Activated CD4-positive, alpha-beta T cell treated with anti-CD3 and anti-CD28 coated beads, Interleukin-2, amount 10 ng/mL, durations not matched to agents 7 days and 5 days (primary cell): ENCODE measurements around the gene TCERG1. TPM values are rescaled to one million over a fixed set of nuclear protein-coding genes. Genes with fewer than 3 reads are reported as not detected.
"Not testable (repeated sequence)": the region's sequence is repeated elsewhere in the genome, so short reads cannot be mapped to it uniquely, and the experiment has no call there.

Experiments used
- CTCF ChIA-PET: fragments of 350-600 bp; sonication (Branson Sonifier 250); formaldehyde crosslinking; loops from one replicate; lab custom pipeline; 2021; ENCODE audit warnings: antibody characterized with exemption; lab: Charles Lee
- POLR2A ChIA-PET: fragments of 350-600 bp; sonication (Branson Sonifier 250); formaldehyde crosslinking; loops from one replicate; lab custom pipeline; 2021; ENCODE audit warnings: antibody characterized with exemption; lab: Charles Lee
- DNase-seq: peaks from one replicate; pipeline ENCODE4 v3.0.0-alpha.2; 2020
- H3K27ac Mint-ChIP-seq: one replicate; pipeline ENCODE4 v1.8.0; 2021; ENCODE audit warnings: mild to moderate bottlenecking, moderate library complexity, mixed read lengths
- H3K27me3 Mint-ChIP-seq: one replicate; pipeline ENCODE4 v1.8.0; 2021; ENCODE audit warnings: mixed read lengths
- H3K36me3 Mint-ChIP-seq: one replicate; pipeline ENCODE4 v1.8.0; 2021; ENCODE audit warnings: low read depth, mixed read lengths
- H3K4me1 Mint-ChIP-seq: one replicate; pipeline ENCODE4 v1.8.0; 2021; ENCODE audit warnings: mixed read lengths
- H3K4me3 Mint-ChIP-seq: one replicate; pipeline ENCODE4 v1.8.0; 2021; ENCODE audit warnings: mild to moderate bottlenecking, moderate library complexity, mixed read lengths
- H3K9me3 Mint-ChIP-seq: one replicate; pipeline ENCODE4 v1.8.0; 2021; ENCODE audit warnings: mixed read lengths
- total RNA-seq, 2 experiments: library from RNA; stranded (reverse); gene quantifications; one replicate each; pipeline ENCODE4 v1.2.3, GENCODE V29; 2021

The TCERG1 gene
- total RNA-seq, 2 experiments from 2014 or later = 85.2 to 95.3 TPM

DNA sequence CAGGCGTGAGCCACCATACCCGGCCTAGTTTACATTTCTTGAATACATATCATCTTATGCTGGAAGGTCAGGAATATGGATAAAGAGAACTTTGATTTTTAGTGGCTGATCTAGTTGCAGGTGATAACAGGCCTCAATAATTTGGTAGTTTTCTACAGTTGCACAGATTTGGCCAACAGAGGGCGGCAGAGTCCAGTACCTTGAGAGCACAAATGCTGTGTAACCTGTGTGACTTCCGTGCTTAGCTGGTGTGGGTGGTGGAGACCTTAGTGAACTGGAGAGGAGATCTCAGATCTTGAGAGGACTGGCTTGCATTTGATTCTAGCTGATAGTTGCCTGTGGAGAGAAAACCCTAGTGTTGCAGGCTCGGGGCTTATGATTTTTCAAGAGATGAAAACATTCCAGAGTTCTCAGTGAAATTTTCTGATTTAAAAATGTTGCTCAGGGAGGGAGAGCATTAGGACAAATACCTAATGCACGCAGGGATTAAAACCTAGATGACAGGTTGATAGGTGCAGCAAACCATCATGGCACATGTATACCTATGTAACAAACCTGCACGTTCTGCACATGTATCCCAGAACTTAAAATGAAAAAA lies 86.2 kb downstream of the TCERG1 start:
- peaks cover 13% of the 10 kb centered on the region for H3K4me1 Mint-ChIP-seq
- no peaks in the 10 kb centered on the region for H3K36me3 Mint-ChIP-seq
- POLR2A ChIA-PET = no interaction called here
- no peaks in the 10 kb centered on the region for H3K9me3 Mint-ChIP-seq
- CTCF ChIA-PET = interaction anchor here (0.6 to 1.7 kb wide), 13 partner anchors 9 to 883 kb away, joined by 3 to 9 read pairs (median 4); no protein-coding TSS in a partner anchor
- H3K27ac Mint-ChIP-seq = no peak overlapping the region
- H3K27me3 Mint-ChIP-seq = peaks cover 4% of the 10 kb centered on the region
- H3K4me3 Mint-ChIP-seq = no peak overlapping the region
- DNase-seq = peak; percentile 86

DNA sequence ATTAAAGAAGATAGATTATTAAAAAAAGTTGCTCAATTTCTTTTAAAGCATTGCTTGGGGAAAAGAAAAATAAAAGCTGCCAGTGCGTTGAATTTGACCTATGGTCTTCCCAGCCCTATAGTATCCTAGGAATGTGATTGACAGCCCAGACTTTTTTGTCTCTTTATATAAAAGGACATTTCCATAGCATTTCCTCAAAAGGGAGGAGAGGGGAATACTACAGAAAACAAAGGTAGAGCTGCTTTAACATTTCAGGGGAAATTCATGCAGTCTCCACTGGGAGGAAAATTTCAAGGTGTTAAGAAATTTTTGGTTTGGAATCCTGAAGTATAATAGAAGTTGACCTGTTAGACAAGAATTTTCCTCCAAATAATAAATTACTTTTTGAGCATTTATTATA lies 86.7 kb downstream of the TCERG1 start:
- Mint-ChIP-seq H3K27me3 (peaks cover 4% of the 10 kb centered on the region), H3K4me1 (peaks cover 13% of the 10 kb centered on the region), H3K9me3 (no peaks in the 10 kb centered on the region), H3K4me3 (no peak overlapping the region), H3K27ac (no peak overlapping the region), H3K36me3 (no peaks in the 10 kb centered on the region)
- ChIA-PET POLR2A (no interaction called here), CTCF (interaction anchor here (0.6 to 1.7 kb wide), 13 partner anchors 8 to 883 kb away, joined by 3 to 9 read pairs (median 4); no protein-coding TSS in a partner anchor)
- no peak for DNase-seq

DNA sequence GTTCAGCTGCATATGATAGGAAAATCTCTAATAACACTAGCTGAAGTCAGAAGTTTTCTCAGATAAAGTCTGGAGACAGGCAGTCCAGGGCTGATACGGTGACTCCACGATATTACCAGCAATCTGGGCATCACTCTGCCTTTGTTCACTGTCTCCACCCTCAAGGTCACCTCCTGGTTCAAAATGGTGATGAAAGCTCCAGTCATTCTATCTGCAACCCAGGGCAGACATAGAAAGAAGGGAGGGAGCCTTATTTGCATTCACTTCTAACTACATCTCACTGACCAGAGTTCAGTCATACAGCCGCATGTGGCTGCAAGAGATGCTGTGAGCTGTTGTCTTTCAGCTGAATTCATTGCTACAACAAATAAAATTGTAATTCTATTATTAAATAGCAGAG lies 91.3 kb downstream of the TCERG1 start:
- H3K4me3 Mint-ChIP-seq = no peak overlapping the region
- no peaks in the 10 kb centered on the region for H3K36me3 Mint-ChIP-seq
- no peak for DNase-seq
- H3K27me3 Mint-ChIP-seq = peaks cover 5% of the 10 kb centered on the region
- H3K9me3 Mint-ChIP-seq = no peaks in the 10 kb centered on the region
- ChIA-PET CTCF (interaction anchor here (1.1 kb wide), 1 partner anchor 11 kb away, joined by 3 read pairs; no protein-coding TSS in a partner anchor), POLR2A (interaction anchor here (0.5 kb wide), 1 partner anchor 1802 kb away, joined by 3 read pairs; no protein-coding TSS in a partner anchor)
- H3K27ac Mint-ChIP-seq = no peak overlapping the region
- H3K4me1 Mint-ChIP-seq = peaks cover under 1% of the 10 kb centered on the region

DNA sequence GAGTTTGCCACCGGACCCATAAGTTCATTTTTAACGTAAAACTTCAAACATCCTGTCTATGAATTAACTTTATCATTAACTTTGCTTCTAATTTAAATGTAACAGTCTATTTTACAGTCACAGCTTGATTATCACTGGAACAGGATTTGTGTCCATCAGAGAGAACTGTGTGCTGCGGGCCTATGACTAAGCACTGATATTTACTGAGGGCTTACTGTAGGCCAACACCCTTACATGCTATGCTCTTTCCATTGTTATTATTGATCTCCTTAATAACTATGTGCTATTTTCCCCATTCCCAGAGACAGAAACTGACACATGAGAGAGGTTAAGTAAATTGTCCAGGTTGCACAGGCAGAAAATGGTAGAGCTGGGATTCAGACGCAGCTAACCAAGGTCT lies 92.8 kb downstream of the TCERG1 start:
- H3K27ac Mint-ChIP-seq = no peak overlapping the region
- no peak overlapping the region for H3K4me3 Mint-ChIP-seq
- peaks cover 5% of the 10 kb centered on the region for H3K27me3 Mint-ChIP-seq
- H3K4me1 Mint-ChIP-seq = no peaks in the 10 kb centered on the region
- ChIA-PET CTCF (interaction anchor here (0.6 kb wide), 1 partner anchor 625 kb away, joined by 3 read pairs; no protein-coding TSS in a partner anchor), POLR2A (no interaction called here)
- H3K36me3 Mint-ChIP-seq = no peaks in the 10 kb centered on the region
- no peaks in the 10 kb centered on the region for H3K9me3 Mint-ChIP-seq
- DNase-seq = no peak

DNA sequence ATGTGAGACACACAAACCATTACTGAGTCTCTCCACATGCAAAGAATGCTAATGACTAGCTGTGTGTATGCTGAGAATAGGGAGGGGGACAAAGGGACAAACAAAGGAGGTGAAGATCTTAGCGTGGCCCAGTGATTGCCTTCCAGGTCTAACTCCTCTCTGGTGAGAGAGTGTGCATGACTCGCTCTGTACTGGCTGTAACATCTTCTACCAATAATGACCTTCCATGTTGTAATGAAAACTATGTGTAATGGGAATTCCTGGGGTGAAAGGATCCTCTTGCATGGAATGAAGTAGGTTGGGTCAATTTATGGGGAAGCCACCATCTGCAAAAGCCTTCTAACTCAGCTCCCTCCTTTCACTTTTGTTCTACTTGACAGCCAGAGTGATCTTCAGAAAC lies 93.3 kb downstream of the TCERG1 start:
- Mint-ChIP-seq H3K27me3 (peaks cover 5% of the 10 kb centered on the region), H3K27ac (no peak overlapping the region), H3K36me3 (no peaks in the 10 kb centered on the region), H3K4me1 (no peaks in the 10 kb centered on the region), H3K4me3 (no peak overlapping the region), H3K9me3 (no peaks in the 10 kb centered on the region)
- ChIA-PET POLR2A (no interaction called here), CTCF (no interaction called here)
- DNase-seq = no peak

DNA sequence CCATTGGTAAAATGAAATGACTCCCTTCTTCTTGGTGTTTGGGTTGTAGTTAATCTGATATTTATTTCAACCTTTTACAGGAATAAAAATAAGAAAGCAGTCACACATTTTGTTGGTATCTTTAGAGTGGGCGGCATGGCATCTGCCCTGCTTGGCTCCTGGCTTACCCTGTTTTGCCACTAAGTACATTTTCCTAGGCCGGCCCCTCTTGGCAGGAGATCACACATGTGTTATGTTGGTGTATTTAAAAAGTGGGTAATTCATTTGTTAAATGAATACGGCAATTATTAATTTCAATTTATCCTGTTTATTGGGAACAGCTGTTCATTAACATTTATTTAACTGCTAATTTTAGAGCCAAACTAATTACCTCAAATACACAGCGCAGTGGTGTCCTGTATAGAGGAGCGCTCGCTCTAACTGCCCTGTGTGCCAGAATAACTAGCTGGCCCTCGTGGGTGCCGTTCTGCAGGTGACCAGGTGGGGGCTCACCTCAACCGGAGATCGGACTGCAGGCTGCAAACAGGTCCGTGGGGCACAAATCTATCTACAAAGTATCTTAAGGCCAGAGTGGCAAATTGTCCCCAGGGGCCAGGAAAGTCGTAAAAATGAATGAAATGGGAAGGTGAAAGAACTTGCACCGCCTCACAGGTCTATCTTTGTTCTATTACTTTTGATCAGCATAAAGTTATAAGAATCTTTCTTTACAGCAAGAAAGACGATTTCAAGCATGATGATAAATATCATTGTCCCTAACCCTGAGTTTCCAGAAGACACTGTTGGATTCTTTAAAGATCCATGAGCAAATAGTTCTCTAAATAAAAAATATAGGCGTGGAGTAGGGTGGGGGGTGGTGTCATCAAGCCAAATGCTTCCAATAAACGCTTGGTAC lies 95.1 kb downstream of the TCERG1 start:
- POLR2A ChIA-PET = no interaction called here
- Mint-ChIP-seq H3K27ac (no peak overlapping the region), H3K4me1 (no peaks in the 10 kb centered on the region), H3K9me3 (no peaks in the 10 kb centered on the region), H3K36me3 (no peaks in the 10 kb centered on the region), H3K27me3 (peaks cover 11% of the 10 kb centered on the region), H3K4me3 (no peak overlapping the region)
- DNase-seq = peak; percentile 70
- CTCF ChIA-PET = interaction anchor here (0.5 to 1.6 kb wide), 8 partner anchors 8 to 646 kb away, joined by 3 to 5 read pairs (median 4); no protein-coding TSS in a partner anchor

DNA sequence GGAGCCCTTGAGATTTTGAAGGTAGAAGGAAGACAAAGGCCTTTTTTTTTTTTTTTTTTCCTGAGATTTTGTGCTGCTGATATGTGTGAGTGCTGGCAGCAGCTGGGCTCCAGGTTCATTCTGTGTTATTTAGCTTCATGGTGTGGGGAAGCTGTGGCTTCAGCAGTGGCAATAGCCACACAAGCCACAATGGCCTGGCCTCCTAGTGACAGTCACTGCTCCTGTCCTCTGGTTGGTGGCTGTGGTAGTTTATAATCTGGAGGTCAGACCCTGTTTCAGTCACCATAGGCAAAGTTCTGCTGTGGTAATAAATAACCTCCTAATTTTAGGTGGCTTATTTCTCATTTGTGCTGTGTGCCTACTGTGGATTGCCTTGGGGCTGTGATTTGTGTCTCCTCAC lies 97.1 kb downstream of the TCERG1 start:
- POLR2A ChIA-PET = no interaction called here
- H3K27ac Mint-ChIP-seq = no peak overlapping the region
- no peaks in the 10 kb centered on the region for H3K4me1 Mint-ChIP-seq
- DNase-seq = no peak
- H3K4me3 Mint-ChIP-seq = no peak overlapping the region
- H3K27me3 Mint-ChIP-seq = peaks cover 18% of the 10 kb centered on the region
- no peaks in the 10 kb centered on the region for H3K9me3 Mint-ChIP-seq
- no peaks in the 10 kb centered on the region for H3K36me3 Mint-ChIP-seq
- CTCF ChIA-PET = no interaction called here

DNA sequence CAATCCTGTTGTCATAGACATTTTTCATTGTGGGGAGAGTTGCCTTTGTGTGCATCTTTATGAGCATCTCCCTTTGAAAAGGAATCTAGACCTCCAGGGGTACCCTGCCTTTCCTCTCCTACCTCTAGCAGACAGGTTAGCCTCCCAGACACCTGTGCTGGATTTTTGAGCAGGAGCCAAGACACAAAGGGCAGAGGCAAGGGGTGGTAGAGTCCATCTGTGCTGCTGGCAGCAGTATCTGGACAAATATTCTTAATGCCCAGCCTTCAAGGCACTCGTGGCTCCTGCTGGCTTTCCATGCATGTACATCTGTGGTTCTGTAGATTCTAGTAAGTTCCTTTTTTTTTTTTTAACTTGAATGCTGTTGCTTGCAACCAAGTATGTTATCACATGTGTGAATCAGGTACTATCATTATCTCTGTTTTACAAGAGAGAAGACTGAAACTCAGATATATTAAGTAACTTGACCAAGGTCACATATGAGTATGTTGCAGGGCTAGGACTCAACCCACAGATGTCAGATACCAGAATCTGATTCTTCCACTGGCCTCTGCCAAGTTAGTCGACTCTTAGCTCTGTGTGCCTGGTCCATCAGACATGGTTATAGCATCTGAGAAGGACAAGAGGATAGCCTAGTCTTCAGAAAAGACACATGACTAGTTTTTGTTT lies 101.8 kb downstream of the TCERG1 start:
- H3K27me3 Mint-ChIP-seq = peaks cover 19% of the 10 kb centered on the region
- no peak overlapping the region for H3K27ac Mint-ChIP-seq
- H3K4me3 Mint-ChIP-seq = no peak overlapping the region
- CTCF ChIA-PET = no interaction called here
- no peaks in the 10 kb centered on the region for H3K4me1 Mint-ChIP-seq
- no peaks in the 10 kb centered on the region for H3K9me3 Mint-ChIP-seq
- H3K36me3 Mint-ChIP-seq = no peaks in the 10 kb centered on the region
- POLR2A ChIA-PET = no interaction called here
- no peak for DNase-seq

DNA sequence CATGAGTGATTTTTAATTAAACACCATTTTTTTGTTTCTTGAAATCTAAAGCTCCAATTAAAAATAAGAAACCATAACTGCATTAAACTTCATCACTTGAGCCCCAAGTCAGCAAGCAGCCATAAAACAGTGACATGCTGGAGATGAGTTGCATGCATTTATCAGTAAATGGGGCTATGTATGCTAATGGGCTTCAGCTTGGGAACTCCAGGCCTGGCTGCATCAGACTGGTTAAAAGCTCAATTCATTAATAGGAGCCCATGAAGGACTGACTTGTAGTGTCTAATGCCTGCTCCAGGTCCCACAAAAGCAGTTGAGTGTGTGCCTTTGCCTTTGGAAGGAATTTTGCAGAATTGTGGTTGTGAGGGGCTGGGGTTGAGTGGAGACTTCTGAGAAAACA lies 102.5 kb downstream of the TCERG1 start:
- Mint-ChIP-seq H3K4me1 (no peaks in the 10 kb centered on the region), H3K27me3 (peaks cover 23% of the 10 kb centered on the region), H3K36me3 (no peaks in the 10 kb centered on the region), H3K27ac (no peak overlapping the region), H3K9me3 (no peaks in the 10 kb centered on the region), H3K4me3 (no peak overlapping the region)
- ChIA-PET CTCF (no interaction called here), POLR2A (no interaction called here)
- no peak for DNase-seq

DNA sequence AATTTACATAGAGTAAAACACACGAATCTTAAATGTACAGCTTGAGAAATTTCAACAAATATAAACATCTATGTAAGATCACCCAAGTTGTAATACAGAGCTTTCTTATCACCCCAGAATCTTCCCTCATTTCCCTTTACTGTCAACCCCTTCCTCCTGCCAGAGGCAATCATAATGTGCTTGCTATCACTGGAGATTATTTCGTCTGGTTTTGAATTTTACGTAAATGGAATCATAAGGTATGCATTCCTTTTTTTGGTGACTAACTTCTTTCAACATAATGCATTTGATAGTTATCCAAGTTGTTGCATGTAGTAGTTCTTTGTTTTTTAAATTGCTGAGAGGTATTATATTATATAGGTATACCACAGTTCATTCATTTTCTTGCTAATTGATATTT lies 106.3 kb downstream of the TCERG1 start:
- H3K4me3 Mint-ChIP-seq = no peak overlapping the region
- H3K27ac Mint-ChIP-seq = no peak overlapping the region
- no peak for DNase-seq
- ChIA-PET CTCF (no interaction called here), POLR2A (no interaction called here)
- no peaks in the 10 kb centered on the region for H3K4me1 Mint-ChIP-seq
- H3K9me3 Mint-ChIP-seq = no peaks in the 10 kb centered on the region
- no peaks in the 10 kb centered on the region for H3K36me3 Mint-ChIP-seq
- peaks cover 14% of the 10 kb centered on the region for H3K27me3 Mint-ChIP-seq

DNA sequence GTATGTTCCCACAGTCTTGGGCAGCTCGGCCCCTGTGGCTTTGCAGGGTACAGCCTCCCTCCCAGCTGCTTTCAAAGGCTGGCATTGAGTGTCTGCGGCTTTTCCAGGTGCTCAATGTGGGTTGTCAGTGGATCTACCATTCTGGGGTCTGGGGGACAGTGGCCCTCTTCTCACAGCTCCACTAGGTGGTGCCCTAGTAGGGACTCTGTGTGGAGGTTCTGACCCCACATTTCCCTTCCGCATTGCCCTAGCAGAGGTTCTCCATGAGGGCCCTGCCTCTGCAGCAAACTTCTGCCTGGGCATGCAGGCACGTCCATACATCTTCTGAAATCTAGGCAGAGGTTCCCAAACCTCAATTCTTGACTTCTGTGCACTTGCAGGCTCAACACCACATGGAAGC lies 109.8 kb downstream of the TCERG1 start:
- H3K4me3 Mint-ChIP-seq, H3K27ac Mint-ChIP-seq, H3K36me3 Mint-ChIP-seq, DNase-seq, H3K4me1 Mint-ChIP-seq, POLR2A ChIA-PET, H3K9me3 Mint-ChIP-seq, H3K27me3 Mint-ChIP-seq: not testable (repeated sequence)
- CTCF ChIA-PET = interaction anchor here (2.0 kb wide), 1 partner anchor 23 kb away, joined by 4 read pairs; no protein-coding TSS in a partner anchor

DNA sequence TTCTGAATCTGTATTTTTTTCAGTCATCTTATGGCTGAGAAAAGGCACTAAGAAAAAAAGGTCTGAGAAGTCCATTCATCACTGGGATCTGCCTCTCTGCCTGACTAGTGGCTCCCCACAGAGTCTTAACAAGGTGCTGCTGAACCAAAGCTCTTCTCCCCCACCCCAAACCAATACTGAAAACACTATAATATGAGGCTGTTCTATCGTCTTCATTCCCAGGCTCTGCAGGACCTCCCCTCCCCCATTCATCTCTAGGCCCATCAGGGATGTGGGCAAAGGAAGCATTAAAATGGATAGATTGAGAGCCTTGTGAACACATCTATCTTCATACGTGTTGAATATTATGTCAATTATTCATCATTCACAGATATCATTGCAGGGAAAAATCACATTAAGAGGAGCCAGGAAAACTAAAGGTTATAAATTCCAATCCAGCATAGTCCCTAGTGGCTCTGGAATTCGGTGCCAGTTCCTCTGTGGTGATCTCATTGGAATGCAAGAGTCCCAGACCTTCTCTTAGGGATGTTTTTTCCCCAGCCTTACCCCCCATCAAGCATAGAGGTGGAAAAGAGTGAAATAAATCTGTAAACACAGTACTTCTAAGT lies 113.2 kb downstream of the TCERG1 start:
- Mint-ChIP-seq H3K4me1 (no peaks in the 10 kb centered on the region), H3K9me3 (no peaks in the 10 kb centered on the region), H3K4me3 (no peak overlapping the region), H3K27ac (no peak overlapping the region), H3K36me3 (no peaks in the 10 kb centered on the region), H3K27me3 (peaks cover 3% of the 10 kb centered on the region)
- CTCF ChIA-PET = no interaction called here
- POLR2A ChIA-PET = no interaction called here
- DNase-seq = no peak
